Pulmonary artery endothelial cell (primary cell): Measurements from ENCODE around the gene FEZ2. TPM values are rescaled to one million over a fixed set of nuclear protein-coding genes. Genes with fewer than 3 reads are reported as not detected.

Experiments
- DNase-seq: peaks from one replicate; pipeline ENCODE4 v3.0.0-alpha.2; 2011; ENCODE audit warnings: low read depth, low spot score
- total RNA-seq: library from RNA; depleted of rRNA; stranded (reverse); fragments of >200 nt; gene quantifications from 2 replicates; pipeline ENCODE4 v1.2.3, GENCODE V29; 2014

Gene FEZ2
- total RNA-seq, 1 donor from 2014 or later: 88.4 TPM

GRCh38 chr2:36587101-36587500 lies 10.9 kb downstream of the FEZ2 start:
- no peak for DNase-seq

- DNase-seq: no peak
These were observed 11.3 kb downstream of the FEZ2 start for GRCh38 chr2:36586672-36587071.

GRCh38 chr2:36584148-36584794 lies 13.7 kb downstream of the FEZ2 start:
- no peak for DNase-seq

GRCh38 chr2:36582951-36583350 lies 15.0 kb downstream of the FEZ2 start:
- no peak for DNase-seq

- DNase-seq: no peak
These were observed 15.4 kb downstream of the FEZ2 start for GRCh38 chr2:36582538-36582937.

- no peak for DNase-seq
These were observed 18.7 kb downstream of the FEZ2 start for GRCh38 chr2:36579297-36579664.

GRCh38 chr2:36578343-36579296 lies 19.3 kb downstream of the FEZ2 start:
- DNase-seq: no peak

GRCh38 chr2:36577884-36578283 lies 20.1 kb downstream of the FEZ2 start:
- DNase-seq: no peak

GRCh38 chr2:36574560-36574959 lies 23.4 kb downstream of the FEZ2 start:
- DNase-seq: no peak

GRCh38 chr2:36573165-36573564 lies 24.8 kb downstream of the FEZ2 start:
- DNase-seq: no peak

GRCh38 chr2:36572719-36573059 lies 25.3 kb downstream of the FEZ2 start:
- DNase-seq: no peak

- DNase-seq: no peak
These were observed 25.8 kb downstream of the FEZ2 start for GRCh38 chr2:36572054-36572718.

GRCh38 chr2:36570416-36570815 lies 27.6 kb downstream of the FEZ2 start:
- DNase-seq: no peak

- DNase-seq: no peak
These were observed 28.6 kb downstream of the FEZ2 start for GRCh38 chr2:36569267-36569856.

- peak; percentile 97 for DNase-seq
These were observed 29.3 kb downstream of the FEZ2 start for GRCh38 chr2:36568516-36569246.

GRCh38 chr2:36567711-36568408 lies 30.1 kb downstream of the FEZ2 start:
- DNase-seq: no peak

- DNase-seq: no peak
These were observed 31.1 kb downstream of the FEZ2 start for GRCh38 chr2:36566887-36567286.

GRCh38 chr2:36565712-36566111 lies 32.3 kb downstream of the FEZ2 start:
- DNase-seq: no peak

- no peak for DNase-seq
These were observed 33.5 kb downstream of the FEZ2 start for GRCh38 chr2:36564377-36564930.

GRCh38 chr2:36562973-36563532 lies 34.9 kb downstream of the FEZ2 start:
- no peak for DNase-seq
